GM21529 (cell line): ENCODE measurements around the gene PLEKHM1.

Source experiments
- ATAC-seq: cut with Tn5 transposase; IDR thresholded peaks from one replicate; pipeline ENCODE4 v1.9.1; 2021; ENCODE audit not compliant: unreplicated experiment

The PLEKHM1 gene

DNA sequence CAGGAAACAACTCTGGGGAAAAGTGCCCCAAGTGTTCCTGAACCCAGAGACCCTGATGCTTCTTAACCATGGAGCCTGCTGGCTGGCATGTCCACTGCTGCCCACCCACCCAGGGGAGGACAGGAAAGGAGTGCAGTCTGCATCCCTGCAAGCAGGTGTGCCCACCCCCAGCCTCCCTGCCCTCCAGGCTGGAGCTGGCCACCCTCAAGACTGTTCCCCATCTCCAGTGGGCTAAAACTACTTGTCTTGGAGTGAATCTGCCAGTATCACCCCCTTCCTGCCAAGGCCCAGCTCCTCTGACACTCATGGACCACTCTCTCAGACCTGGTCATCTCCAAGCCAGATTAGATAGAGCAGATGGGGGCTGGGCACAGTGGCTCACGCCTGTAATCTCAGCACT, 87.6 kb downstream of the PLEKHM1 start:
- no peak for ATAC-seq

DNA sequence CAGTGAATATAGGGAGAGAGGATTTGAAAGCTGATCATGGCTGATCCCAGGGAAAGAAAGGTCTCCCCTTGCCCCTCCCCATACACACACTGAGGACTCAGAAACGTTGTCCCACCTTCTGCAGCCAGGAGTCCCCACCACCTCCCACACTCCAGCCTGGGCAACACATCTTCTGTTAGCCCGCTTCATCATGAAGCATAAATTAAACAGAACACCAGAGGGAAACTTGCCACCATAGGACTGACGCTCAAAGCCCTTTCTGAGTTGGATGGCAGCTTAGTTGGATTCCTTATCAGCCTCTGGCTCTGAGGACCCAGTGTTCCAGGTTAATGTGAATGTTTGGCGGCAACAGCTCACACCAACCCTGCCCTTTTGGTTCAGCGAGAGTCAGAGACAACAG, 91.7 kb downstream of the PLEKHM1 start:
- ATAC-seq = no peak

- ATAC-seq = no peak
These were observed 92.7 kb downstream of the PLEKHM1 start for GRCh38 chr17:45397796-45398195.

DNA sequence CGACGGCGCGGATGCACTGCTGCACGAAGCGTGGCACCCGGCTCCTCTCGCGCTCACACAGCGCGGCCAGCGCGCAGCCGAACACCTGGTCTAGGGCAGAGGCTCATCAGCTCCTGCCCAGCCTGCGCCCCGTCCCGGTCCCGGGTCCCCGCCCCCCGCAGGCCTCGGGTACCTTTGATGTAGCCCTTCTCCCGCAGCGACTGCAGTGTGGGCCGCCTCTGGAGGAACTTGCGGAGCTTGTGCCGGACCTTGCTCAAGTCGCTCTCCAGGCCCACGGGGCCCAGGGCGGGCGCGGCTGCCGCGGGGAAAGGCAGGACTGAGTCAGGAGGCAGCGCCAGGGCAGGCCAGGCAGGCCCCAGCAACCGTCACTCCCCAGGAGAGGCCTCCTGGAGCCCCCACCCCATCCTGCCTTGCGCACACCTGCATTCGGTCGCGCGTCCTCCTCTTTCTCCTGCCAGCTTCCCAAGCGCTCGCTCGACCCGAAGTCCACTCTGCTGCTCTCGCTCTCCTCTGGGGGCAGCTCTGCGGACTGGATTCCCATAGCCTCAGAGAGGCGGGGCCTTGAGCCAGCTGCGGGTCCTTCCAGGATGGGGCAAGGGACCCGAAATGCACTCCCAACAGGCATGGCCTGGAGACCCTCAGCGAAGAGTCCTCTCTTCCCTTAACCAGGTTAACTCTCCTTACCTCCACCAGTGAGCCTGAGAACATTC, 93.9 kb downstream of the PLEKHM1 start:
- ATAC-seq = no peak

GRCh38 chr17:45395569-45396415, 94.7 kb downstream of the PLEKHM1 start:
- no peak for ATAC-seq

DNA sequence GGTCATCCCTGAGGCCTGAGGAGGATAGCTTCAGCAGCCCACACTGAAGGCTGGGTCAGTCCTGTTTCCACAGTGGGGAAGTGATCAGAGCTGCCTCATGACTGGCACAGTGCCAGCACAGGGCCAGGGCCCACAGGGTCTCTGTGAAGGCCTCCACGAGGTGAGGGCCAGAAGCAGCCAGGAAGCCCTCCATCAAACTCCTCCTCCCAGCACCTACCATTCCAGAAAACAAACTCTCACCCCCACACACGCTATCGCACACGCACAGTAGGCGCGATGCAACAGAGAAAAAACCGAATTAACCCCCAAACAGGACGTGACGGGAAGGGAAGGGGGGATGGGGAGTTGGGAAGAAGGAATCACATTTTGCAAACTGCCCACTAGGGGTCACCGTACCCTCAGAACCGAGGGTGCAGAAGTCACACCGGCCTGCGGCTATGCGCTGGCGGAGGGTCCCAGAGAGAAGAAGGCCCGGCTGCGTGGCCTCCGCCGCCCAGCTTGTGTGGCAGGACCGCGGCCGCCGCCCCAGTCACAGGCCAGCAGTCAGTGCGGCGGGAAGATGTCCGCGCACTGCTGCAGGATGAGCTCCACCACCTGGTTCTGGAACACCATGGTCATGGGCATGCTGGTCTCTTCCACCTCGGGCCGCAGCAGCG, 95.5 kb downstream of the PLEKHM1 start:
- ATAC-seq = no peak

- no peak for ATAC-seq
These were observed 96.0 kb downstream of the PLEKHM1 start for GRCh38 chr17:45394564-45394912.

- ATAC-seq = no peak
These were observed 96.4 kb downstream of the PLEKHM1 start for GRCh38 chr17:45394091-45394490.

DNA sequence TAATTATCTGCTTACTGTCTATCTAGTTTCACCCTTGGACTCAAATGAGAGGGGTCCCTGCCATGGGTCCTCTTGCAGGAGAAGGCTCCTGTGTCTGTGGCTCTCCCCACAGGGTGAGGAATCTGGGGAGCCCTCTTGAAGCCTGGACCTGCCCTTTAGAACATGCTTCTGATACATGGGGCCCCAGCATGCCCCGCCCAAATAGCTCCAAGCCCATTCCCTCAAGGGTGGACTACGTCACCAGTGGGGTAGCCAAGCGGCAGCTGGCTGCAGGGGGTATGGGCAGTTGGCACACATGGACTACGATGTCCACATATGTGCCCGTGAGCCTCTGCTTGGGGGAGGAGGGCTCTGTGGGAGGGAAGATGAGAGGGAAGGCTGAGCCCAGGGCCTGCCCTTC, 97.1 kb downstream of the PLEKHM1 start:
- ATAC-seq = no peak

- no peak for ATAC-seq
These were observed 98.6 kb downstream of the PLEKHM1 start for GRCh38 chr17:45391918-45392317.

DNA sequence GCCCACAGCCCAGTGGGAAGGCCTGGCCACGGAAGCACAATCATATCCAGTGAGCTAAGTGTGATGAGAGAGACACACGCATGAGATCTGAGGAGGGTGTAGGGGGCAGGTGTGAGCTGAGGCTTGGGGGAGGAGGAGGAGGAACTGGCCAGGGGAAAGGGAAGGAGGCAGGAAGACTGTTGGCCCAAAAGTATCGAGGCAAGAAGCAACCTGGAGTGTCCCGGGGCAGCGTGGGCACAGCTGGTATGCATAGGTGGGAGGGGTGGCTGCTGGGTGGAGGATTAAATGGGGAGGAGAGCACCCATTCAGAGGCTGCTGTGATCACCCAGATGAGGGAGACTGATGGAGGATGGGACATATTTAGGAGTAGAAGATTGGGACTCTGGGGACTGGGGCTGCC, 99.2 kb downstream of the PLEKHM1 start:
- no peak for ATAC-seq

DNA sequence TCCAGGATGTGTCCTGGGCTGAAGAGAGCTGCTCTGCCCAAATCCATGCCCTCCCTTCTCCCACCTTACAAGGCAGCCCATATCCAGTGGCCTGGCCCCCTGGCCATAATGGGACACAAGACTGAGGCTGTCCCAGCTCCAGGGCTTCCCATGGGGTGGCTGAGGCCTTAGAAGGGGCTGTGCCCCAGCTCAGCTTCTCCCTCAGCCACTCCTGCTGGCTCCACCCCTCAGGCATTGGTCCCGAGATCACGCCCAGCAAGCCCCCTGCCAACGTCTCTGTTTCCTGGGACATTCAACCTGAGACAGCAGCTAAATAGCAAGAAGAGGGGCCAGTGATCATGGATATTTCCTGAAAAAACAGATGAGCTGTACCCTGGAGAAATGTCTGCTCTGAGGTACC, 101.2 kb downstream of the PLEKHM1 start:
- no peak for ATAC-seq

GRCh38 chr17:45388604-45389325, 101.8 kb downstream of the PLEKHM1 start:
- no peak for ATAC-seq

DNA sequence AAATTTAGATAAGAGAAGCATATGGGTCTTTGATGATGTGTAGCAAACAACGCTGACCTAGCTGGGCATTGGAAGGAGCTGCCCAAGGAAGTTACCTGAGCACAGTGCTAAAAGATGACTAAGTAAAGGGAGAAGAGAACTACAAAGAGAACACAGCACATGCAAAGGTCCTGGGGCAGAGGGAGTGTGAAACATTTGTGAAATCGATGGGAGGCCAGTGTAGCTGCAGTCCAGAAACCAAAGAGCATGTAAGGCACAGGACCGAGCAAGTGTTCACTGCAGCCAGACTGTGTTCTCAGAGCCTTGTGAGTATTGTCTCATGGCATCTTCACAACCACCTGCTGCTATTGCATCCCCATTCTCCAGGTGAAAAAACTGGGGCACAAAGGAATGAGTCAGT, 102.8 kb downstream of the PLEKHM1 start:
- no peak for ATAC-seq

- no peak for ATAC-seq
These were observed 104.3 kb downstream of the PLEKHM1 start for GRCh38 chr17:45386178-45386577.
